Measurements from ENCODE around the gene ZC3HAV1L.
"Not testable (repeated sequence)": the region's sequence is repeated elsewhere in the genome, so short reads cannot be mapped to it uniquely, and the experiment has no call there.

ZC3HAV1L gene

DNA sequence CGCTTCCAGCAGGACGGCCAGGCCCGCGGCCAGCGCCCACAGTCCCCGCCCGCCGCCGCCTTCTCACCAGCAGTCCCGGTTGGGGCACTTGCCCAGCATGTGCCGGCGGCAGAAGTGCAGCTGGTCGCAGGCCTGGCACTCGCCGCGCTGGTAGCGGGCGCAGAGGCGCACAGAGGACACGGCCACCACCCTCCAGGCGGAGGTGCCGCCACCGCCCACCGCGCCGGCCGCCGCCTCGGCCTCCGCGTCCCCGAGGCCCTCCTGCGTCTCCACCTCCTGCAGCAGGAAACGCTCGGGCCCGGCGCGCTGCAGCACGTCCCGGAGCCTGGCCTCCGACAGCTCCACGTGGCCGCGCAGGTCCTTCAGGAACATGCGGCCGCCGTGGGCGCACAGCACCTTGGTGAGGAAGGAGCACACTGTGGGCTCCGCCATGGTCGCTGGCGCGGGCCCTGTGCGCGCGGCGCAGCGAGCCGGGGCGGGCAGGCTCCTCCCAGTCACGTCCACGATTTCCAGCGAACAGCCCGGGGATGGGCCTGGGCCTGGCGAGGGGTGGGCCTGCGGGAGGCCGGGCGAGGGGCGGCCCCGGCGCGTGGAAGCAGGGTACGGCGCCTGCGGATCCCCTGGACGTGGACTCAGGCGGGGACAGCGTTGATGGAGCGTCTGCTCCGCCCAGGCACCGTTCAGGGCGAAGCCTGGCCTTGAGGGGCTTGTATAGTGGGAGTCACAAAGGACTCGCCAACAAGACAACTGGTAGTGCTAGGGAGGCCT lies at the start of gene ZC3HAV1L:
Gene ZC3HAV1L, minus strand, starts transcription at position 457 of the 768 bp plus-strand sequence. Its CDS starts 25 bp downstream, at position 432.
- DNase-seq = peak; percentile 88

GRCh38 chr7:139084709-139085108 lies 48.9 kb upstream of the ZC3HAV1L start:
- DNase-seq = no peak

DNA sequence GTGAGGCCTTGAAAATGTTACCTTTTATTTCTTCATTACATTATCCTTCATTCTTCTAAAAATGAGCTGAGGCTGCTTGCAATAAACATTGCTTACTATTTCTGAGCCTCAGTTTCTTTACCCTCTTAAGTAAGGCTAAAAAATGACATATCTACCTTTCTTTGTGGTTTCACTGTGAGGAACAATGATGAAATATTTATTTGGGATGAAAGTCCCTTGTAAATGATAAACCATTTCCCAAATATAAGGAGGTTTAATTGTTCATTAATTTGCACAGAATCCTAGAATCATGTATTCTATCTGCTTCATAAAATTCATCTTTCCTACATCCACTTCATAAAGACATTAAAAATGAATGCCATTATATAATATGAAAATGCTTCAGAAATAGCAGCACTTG lies 45.7 kb upstream of the ZC3HAV1L start:
- no peak for DNase-seq

- DNase-seq = no peak
Measured at GRCh38 chr7:139080905-139081304, 45.1 kb upstream of the ZC3HAV1L start.

DNA sequence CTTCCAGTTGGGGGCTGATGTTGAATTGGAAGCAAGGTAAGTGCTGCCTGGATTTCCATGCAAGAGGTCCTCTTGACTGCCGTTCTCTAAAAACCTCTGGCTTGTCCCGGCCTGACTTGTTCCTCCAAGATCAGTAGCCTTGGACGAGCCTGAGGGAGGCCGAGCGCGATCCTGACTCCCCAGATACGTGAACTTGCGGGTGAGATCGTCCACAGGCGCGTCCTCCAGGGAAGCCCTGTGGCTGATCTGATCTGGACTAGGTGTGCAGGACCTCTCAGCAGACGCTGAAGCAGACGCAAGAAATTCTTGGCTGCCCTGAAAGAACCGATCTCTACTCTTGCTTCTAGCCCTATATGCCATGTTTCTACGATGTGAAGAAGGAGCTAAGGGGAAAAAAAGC lies 44.0 kb upstream of the ZC3HAV1L start:
- DNase-seq = no peak

DNA sequence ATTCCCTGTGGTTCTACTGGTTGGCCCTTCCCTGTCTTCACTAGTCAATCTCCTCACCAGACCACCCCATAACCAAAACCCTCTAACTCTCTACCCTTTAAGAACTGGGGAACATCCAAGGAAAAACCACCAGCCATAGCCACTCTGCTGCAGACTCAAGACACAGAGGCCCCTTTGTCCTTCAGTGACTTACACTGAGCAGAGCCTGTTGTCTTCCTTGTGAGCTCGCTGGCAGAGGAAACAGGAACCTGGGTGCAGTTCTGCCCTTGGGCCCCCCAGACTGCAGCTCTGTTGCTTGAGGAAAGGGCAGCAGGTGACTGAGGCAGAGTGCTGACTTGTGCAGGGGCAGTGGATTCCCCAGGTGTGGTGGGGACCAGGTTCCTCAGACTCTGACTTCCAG lies 43.1 kb upstream of the ZC3HAV1L start:
- no peak for DNase-seq

- DNase-seq = no peak
Measured at GRCh38 chr7:139078399-139078798, 42.6 kb upstream of the ZC3HAV1L start.

GRCh38 chr7:139077706-139078105 lies 41.9 kb upstream of the ZC3HAV1L start:
- DNase-seq = peak; percentile 37

DNA sequence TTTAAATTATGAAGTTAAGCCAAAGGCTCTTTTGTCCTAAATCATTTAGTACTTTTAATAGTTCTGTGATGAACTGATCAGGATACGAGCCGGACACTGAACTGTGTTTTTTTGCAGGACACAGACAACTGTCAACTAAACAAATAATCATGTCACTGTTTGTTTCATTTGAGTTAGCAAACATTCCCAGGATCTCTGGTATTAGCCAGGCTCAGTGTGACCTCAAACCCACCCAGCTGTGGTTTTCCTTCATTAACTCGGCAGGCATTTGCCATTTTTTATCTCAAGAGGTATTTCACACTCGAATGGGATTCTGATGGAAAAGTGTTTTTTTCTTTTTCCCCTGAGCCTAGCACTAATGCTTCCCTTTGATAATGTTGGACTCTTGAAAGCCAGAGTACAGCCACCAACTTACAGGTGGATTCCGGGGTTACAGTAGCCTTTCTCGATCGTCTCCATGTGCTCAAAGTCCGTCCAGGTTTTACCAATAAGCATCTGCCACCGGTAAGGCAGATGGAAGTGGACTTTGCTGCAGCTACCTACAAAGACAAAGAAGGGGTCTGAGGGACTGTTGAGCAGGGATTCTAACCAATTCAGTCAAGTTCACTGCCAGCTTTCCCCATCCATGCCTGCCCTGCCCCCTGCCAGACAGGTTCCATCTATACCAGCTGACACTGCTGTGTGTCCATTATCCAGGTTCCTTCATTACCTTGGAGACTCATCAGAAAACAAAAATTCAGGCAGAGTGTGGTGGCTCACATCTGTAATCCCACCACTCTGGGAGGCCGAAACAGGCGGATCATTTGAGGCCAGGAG lies 40.2 kb upstream of the ZC3HAV1L start:
- DNase-seq = no peak

DNA sequence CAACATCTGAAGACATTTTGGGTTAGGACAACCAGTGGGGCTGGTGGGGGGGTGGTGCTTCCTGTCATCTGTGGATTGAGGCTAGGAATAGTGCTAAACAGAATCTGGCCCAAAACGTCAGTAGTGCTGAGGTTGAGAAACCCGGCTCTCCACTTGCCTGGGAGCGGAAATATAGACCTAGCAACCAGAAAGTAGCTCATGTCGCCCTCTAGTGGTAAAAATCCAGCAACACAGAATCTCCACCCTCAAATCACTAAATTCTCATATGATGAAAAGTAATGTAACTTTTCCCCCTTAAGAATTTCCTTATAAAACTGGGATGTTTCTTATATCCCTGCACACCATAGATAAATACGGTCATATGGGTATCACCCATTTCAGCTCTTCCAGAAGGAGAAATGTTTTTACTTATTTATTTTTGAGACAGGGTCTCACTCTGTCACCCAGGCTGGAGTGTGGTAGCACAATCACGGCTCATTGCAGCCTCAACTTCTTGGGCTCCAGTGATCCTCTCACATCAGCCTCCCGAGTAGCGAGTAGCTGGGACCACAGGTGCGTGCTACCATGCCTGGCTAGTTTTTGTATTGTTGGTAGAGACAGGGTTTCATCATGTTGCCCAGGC lies 39.3 kb upstream of the ZC3HAV1L start:
- peak; percentile 78 for DNase-seq

GRCh38 chr7:139072796-139073195 lies 37.0 kb upstream of the ZC3HAV1L start:
- DNase-seq = no peak

- no peak for DNase-seq
Measured at GRCh38 chr7:139071680-139072079, 35.8 kb upstream of the ZC3HAV1L start.

DNA sequence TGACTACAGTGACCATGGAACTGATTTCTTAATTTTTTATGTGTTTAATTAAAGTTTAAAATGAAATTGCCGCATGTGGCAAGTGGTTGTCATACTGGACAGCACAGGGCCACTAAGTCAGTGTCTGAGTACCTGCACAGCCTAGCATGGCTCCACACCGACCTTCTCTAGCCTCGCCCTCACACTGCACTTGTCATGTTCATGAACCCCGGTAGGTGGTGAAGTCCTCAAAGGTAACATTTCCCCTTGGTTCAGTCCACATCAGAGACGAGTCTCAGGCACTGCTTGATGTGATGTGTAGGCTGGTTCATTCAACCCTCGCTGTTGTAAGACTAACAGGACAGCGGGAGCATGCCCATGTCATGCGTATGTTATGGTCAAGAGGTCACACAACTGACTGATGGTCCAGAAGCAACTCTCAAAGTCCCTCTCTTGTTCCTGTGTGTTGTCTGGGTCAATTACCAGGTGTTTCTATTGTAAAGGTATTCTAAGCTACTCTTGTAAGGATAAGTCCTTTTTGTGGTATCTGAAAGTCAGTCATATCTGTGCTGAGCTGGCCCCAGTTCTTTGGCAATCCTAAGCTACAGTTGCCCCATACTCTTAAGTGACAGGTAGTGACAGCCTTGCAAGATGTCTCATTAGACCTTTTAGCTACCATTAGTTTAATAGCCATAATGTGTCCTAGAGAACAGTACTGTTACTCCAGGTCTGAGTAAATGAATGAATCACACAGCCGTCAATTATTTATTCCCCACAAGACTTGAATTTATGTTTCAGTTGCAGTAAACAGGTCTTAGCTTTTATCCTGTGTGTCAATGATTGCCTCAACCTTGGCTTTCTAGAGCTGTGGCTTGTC lies 32.9 kb upstream of the ZC3HAV1L start:
- no peak for DNase-seq

DNA sequence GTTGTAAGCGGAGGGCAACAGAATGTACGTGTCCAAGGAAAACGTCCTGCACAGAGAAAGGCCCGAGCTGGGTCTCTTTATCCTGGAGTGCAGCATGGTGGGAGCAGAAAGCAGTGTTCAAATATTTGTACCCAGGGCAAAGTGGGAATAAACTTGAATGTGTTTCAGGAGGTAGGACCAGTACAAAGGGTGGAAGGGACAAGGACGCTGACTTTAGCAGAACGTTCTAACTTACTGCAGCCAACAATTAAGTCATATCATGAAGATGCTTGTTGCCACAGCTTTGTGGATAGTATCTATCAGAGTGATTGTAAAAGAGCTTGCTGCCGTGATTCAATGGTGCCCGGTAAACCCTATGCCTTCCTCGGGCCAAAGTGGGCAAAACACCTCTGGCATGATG lies 30.5 kb upstream of the ZC3HAV1L start:
- no peak for DNase-seq

DNA sequence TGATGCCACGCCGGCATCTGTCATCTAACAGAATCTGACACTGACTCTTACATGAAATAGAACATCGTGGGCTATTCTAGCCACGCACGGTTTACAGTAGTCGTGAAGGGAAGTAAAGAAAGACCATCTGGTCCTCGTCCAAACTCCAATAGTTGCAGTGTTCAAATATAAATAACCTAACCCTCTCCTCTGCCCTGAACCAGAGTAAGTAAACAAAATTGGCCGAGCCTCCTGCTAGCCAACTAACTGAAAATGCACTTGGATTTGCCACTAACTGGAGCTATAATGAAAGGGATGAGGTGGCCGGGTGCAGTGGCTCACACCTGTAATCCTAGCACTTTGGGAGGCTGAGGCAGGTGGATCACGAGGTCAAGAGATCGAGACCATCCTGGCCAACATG lies 29.5 kb upstream of the ZC3HAV1L start:
- no peak for DNase-seq

- DNase-seq = no peak
Measured at GRCh38 chr7:139061416-139061815, 25.6 kb upstream of the ZC3HAV1L start.

DNA sequence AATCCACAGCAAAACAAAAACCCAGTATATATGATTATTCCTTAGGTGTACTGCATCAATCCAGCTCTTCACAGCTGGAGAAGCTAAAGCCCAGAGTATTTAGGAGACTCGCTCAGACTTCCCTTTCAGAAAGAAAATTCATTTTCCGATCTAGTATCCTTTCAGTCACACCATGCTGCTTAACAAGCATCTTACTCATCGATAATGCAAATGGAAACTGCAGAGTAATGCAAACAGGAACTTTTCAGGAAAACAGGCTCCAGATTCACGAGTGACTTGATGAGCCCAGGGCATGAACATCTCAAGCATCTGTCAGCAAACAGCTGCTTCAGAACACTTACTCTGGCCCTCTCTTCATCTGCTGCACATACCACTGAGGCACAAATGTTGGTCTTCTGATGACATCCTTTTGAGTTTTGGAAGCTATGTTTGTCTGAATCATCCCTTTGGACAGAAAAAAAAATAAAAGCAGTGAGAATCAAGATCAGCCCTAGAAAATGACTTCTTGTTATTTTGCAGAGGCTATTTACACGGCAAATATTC lies 24.9 kb upstream of the ZC3HAV1L start:
- peak; percentile 41 for DNase-seq

- peak; percentile 28 for DNase-seq
Measured at GRCh38 chr7:139059905-139060304, 24.1 kb upstream of the ZC3HAV1L start.

- DNase-seq = no peak
Measured at GRCh38 chr7:139058943-139059342, 23.1 kb upstream of the ZC3HAV1L start.

GRCh38 chr7:139055674-139056073 lies 19.8 kb upstream of the ZC3HAV1L start:
- DNase-seq = no peak

GRCh38 chr7:139054656-139055055 lies 18.8 kb upstream of the ZC3HAV1L start:
- not testable (repeated sequence) for DNase-seq

DNA sequence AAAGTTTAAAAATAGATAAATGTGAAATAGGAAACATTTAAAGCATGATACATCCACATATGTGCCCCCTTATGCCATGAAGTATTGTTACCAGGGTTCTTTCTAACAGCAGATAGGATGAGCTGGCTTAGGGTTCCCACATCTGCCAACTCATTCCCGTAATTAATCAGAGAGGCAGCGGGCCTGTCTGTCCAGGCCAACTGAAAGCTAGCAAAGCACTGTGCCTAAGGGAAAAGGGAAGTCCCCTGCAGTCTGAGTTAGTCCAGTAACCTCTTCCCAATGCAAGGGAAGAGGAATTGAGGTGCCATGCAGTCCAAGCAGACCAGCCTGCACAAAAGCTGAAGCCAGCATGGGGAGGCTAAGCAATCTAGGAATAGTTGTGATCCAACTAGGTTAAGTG lies 18.3 kb upstream of the ZC3HAV1L start:
- DNase-seq = no peak
